HEK293 (cell line): ENCODE results near the gene IRAK4.
A peak's percentile ranks its signal among the peaks of the same experiment; 100 is the strongest.

Experiments
- CTCF ChIP-seq: fragments of 450-650 bp; formaldehyde crosslinking; IDR thresholded peaks from 2 replicates; pipeline ENCODE4 v1.5.1; 2016; ENCODE audit warnings: missing biosample characterization, missing genetic modification characterization
- KLF8 ChIP-seq: fragments of 450-650 bp; formaldehyde crosslinking; IDR thresholded peaks from 2 replicates; pipeline ENCODE4 v1.5.1; 2016; ENCODE audit warnings: missing biosample characterization, missing genetic modification characterization
- KLF9 ChIP-seq: fragments of 450-650 bp; formaldehyde crosslinking; IDR thresholded peaks from 2 replicates; pipeline ENCODE4 v1.5.1; 2016; ENCODE audit warnings: missing biosample characterization, missing genetic modification characterization, low read depth
- REPIN1 ChIP-seq: fragments of 450-650 bp; formaldehyde crosslinking; IDR thresholded peaks from 2 replicates; pipeline ENCODE4 v1.5.1; 2017; ENCODE audit warnings: missing biosample characterization, missing genetic modification characterization, low read depth
- ZBTB1 ChIP-seq: fragments of 450-650 bp; formaldehyde crosslinking; IDR thresholded peaks from 2 replicates; pipeline ENCODE4 v1.5.1; 2016; ENCODE audit warnings: missing biosample characterization, missing genetic modification characterization
- ZBTB20 ChIP-seq: fragments of 450-650 bp; formaldehyde crosslinking; IDR thresholded peaks from 2 replicates; pipeline ENCODE4 v1.5.1; 2016; ENCODE audit warnings: missing biosample characterization, missing genetic modification characterization
- ZBTB21 ChIP-seq: fragments of 450-650 bp; formaldehyde crosslinking; IDR thresholded peaks from 2 replicates; pipeline ENCODE4 v1.5.1; 2017; ENCODE audit warnings: missing biosample characterization, missing genetic modification characterization
- ZBTB26 ChIP-seq: fragments of 450-650 bp; formaldehyde crosslinking; optimal IDR thresholded peaks from 2 replicates; pipeline ENCODE3; 2016; ENCODE audit warnings: missing biosample characterization, mild to moderate bottlenecking, missing genetic modification characterization
- ZFHX2 ChIP-seq: fragments of 450-650 bp; formaldehyde crosslinking; conservative IDR thresholded peaks from 2 replicates; pipeline ENCODE4 v1.5.1; 2016; ENCODE audit warnings: missing biosample characterization, missing genetic modification characterization
- ZFP69B ChIP-seq: fragments of 450-650 bp; formaldehyde crosslinking; IDR thresholded peaks from 2 replicates; pipeline ENCODE4 v1.5.1; 2016; ENCODE audit warnings: missing biosample characterization, missing genetic modification characterization
- ZNF133 ChIP-seq: fragments of 450-650 bp; formaldehyde crosslinking; IDR thresholded peaks from 2 replicates; pipeline ENCODE4 v1.5.1; 2016; ENCODE audit warnings: missing biosample characterization, missing genetic modification characterization
- ZNF169 ChIP-seq: fragments of 450-650 bp; formaldehyde crosslinking; IDR thresholded peaks from 2 replicates; pipeline ENCODE4 v1.5.1; 2016; ENCODE audit warnings: missing biosample characterization, missing genetic modification characterization
- ZNF184 ChIP-seq: fragments of 450-650 bp; IDR thresholded peaks from 2 replicates; pipeline ENCODE4 v1.5.1; 2018; ENCODE audit warnings: missing biosample characterization, mild to moderate bottlenecking, missing genetic modification characterization
- ZNF2 ChIP-seq: fragments of 450-650 bp; formaldehyde crosslinking; IDR thresholded peaks from 2 replicates; pipeline ENCODE4 v1.5.1; 2016; ENCODE audit warnings: missing biosample characterization, missing genetic modification characterization
- ZNF23 ChIP-seq: fragments of 450-650 bp; formaldehyde crosslinking; IDR thresholded peaks from 2 replicates; pipeline ENCODE4 v1.5.1; 2016; ENCODE audit warnings: missing biosample characterization, missing genetic modification characterization, borderline replicate concordance
- ZNF449 ChIP-seq: fragments of 450-650 bp; formaldehyde crosslinking; IDR thresholded peaks from 2 replicates; pipeline ENCODE4 v1.5.1; 2017; ENCODE audit warnings: missing biosample characterization, mild to moderate bottlenecking, missing genetic modification characterization, moderate library complexity
- ZNF518A ChIP-seq: fragments of 450-650 bp; formaldehyde crosslinking; conservative IDR thresholded peaks from 2 replicates; pipeline ENCODE4 v1.5.1; 2016; ENCODE audit warnings: low read depth, missing biosample characterization, missing genetic modification characterization
- ZNF571 ChIP-seq: fragments of 450-650 bp; formaldehyde crosslinking; IDR thresholded peaks from 2 replicates; pipeline ENCODE4 v1.5.0; 2017; ENCODE audit warnings: missing biosample characterization, missing genetic modification characterization
- ZNF580 ChIP-seq: fragments of 450-650 bp; formaldehyde crosslinking; IDR thresholded peaks from 2 replicates; pipeline ENCODE4 v1.5.1; 2016; ENCODE audit warnings: missing biosample characterization, missing genetic modification characterization
- ZNF624 ChIP-seq: fragments of 450-650 bp; formaldehyde crosslinking; IDR thresholded peaks from 2 replicates; pipeline ENCODE4 v1.5.1; 2017; ENCODE audit warnings: missing biosample characterization, missing genetic modification characterization
- ZNF626 ChIP-seq: fragments of 450-650 bp; sonication (Bioruptor Pico); formaldehyde crosslinking; IDR thresholded peaks from 2 replicates; pipeline ENCODE4 v1.5.1; 2018; ENCODE audit warnings: missing biosample characterization, missing genetic modification characterization, inconsistent platforms
- ZNF664 ChIP-seq: fragments of 450-650 bp; formaldehyde crosslinking; IDR thresholded peaks from 2 replicates; pipeline ENCODE4 v1.5.1; 2016; ENCODE audit warnings: missing biosample characterization, missing genetic modification characterization
- ZNF707 ChIP-seq: fragments of 450-650 bp; formaldehyde crosslinking; IDR thresholded peaks from 2 replicates; pipeline ENCODE4 v1.5.1; 2016; ENCODE audit warnings: missing biosample characterization, missing genetic modification characterization
- ZSCAN30 ChIP-seq: fragments of 450-650 bp; IDR thresholded peaks from 2 replicates; pipeline ENCODE4 v1.5.1; 2018; ENCODE audit warnings: missing biosample characterization, mild to moderate bottlenecking, missing genetic modification characterization, moderate library complexity
- TF ChIP-seq, protein P1 (sequence below): fragments of 450-650 bp; formaldehyde crosslinking; IDR thresholded peaks from 2 replicates; pipeline ENCODE4 v1.5.1; 2016; ENCODE audit warnings: missing biosample characterization, missing genetic modification characterization
- TF ChIP-seq, protein P2 (sequence below): fragments of 450-650 bp; formaldehyde crosslinking; IDR thresholded peaks from 2 replicates; pipeline ENCODE4 v1.5.1; 2016; ENCODE audit warnings: missing biosample characterization, missing genetic modification characterization

The IRAK4 gene

DNA sequence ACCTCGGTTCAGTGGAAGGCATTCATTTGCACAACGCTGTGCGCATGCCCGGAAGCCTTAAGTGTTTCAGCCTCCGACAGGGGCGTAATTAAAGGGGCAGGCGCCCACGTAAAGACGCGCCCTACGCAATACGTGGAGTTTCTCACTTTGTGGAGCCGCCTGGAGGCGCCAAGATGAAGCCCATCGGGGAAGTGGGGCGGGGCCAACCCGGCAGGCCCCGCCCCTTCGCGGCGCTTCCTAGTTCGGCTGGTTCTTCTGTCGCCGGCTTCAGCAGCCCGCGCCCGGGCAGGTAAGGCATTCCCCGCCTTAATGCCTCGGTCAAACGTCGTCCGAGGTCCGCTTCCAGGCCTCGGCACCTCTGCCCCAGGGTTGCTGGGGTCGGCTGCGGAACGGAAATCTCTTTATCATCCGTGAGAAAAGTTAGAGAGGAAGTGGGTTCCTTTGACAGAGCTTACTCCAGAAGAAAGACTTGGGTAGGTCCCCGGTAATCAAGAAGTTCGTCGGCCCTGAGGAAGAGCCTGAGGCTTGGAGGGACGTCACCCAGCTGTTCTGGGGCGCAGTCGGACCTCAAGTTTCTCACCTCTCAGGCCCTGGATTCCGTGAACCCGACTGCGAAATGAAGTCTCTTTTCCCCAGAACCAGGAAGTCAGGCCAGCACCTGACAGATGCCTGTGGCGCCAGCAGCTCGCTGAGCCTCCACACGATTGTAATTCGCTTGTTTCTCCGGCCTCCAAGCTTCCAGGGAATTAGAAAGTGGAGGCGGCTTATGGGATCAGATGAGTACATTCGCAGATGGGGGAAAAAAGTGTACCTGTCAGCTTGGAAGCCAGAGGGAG, at the start of gene IRAK4, which contains the start of gene PUS7L (continued):
- TF ChIP-seq, protein P1, sequence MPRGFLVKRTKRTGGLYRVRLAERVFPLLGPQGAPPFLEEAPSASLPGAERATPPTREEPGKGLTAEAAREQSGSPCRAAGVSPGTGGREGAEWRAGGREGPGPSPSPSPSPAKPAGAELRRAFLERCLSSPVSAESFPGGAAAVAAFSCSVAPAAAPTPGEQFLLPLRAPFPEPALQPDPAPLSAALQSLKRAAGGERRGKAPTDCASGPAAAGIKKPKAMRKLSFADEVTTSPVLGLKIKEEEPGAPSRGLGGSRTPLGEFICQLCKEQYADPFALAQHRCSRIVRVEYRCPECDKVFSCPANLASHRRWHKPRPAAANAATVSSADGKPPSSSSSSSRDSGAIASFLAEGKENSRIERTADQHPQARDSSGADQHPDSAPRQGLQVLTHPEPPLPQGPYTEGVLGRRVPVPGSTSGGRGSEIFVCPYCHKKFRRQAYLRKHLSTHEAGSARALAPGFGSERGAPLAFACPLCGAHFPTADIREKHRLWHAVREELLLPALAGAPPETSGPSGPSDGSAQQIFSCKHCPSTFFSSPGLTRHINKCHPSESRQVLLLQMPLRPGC = no peak
- TF ChIP-seq ZNF449 (tag by site-specific recombination) (peak; percentile 37; the same call in 1 of the 2 replicates), ZSCAN30 (peak; percentile 71), KLF8 (tag by site-specific recombination) (0 out of 2 replicates have a peak, but pooled peaks have one; percentile 37), ZFP69B (peak; percentile 92; the same call in 1 of the 2 replicates), REPIN1 (tag by site-specific recombination) (no peak), CTCF (tag by site-specific recombination) (peak; percentile 82), ZNF626 (tag by site-specific recombination) (no peak), ZBTB20 (peak; percentile 63), ZNF664 (tag by site-specific recombination) (no peak), ZNF624 (tag by site-specific recombination) (no peak), KLF9 (tag by site-specific recombination) (peak; percentile 55; the same call in 1 of the 2 replicates), ZNF518A (tag by site-specific recombination) (no peak), ZBTB1 (no peak), ZBTB21 (tag by site-specific recombination) (no peak), ZNF571 (tag by site-specific recombination) (no peak), ZNF580 (no peak), ZFHX2 (tag by site-specific recombination) (peak; percentile 88), ZNF2 (tag by site-specific recombination) (no peak), ZNF133 (no peak), ZNF23 (tag by site-specific recombination) (no peak), ZNF707 (no peak), ZBTB26 (tag by site-specific recombination) (peak; percentile 55), ZNF184 (tag by site-specific recombination) (no peak), ZNF169 (tag by site-specific recombination) (no peak)
- TF ChIP-seq, protein P2, sequence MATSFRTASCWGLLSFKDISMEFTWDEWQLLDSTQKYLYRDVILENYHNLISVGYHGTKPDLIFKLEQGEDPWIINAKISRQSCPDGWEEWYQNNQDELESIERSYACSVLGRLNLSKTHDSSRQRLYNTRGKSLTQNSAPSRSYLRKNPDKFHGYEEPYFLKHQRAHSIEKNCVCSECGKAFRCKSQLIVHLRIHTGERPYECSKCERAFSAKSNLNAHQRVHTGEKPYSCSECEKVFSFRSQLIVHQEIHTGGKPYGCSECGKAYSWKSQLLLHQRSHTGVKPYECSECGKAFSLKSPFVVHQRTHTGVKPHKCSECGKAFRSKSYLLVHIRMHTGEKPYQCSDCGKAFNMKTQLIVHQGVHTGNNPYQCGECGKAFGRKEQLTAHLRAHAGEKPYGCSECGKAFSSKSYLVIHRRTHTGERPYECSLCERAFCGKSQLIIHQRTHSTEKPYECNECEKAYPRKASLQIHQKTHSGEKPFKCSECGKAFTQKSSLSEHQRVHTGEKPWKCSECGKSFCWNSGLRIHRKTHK = no peak
